Measurements from ENCODE around the gene BMP7. TPM values are rescaled to one million over a fixed set of nuclear protein-coding genes. Genes with fewer than 3 reads are reported as not detected.

Gene BMP7
- total RNA-seq, 3 donors from 2014 or later, result 1.7 to 2.8 (median 2.0) TPM

GRCh38 chr20:57274299-57274698 is 7.9 kb upstream of the BMP7 start:
- Histone ChIP-seq H3K4me1 (ENCODE audit: low read depth) (no peaks in the 10 kb centered on the region), H3K36me3 (ENCODE audit: low read depth) (no peaks in the 10 kb centered on the region), H3K4me3 (no peak overlapping the region), H3K9me3 (no peaks in the 10 kb centered on the region)
- ATAC-seq (no peak), DNase-seq (no peak)
- intact Hi-C loops (cut with DNase I, micrococcal nuclease), result no loop called here
- no peak for TF ChIP-seq CTCF (IDR thresholded peaks at IDR 0.05)

- no peaks in the 10 kb centered on the region for H3K36me3 ChIP-seq (ENCODE audit: low read depth)
- TF ChIP-seq CTCF (IDR thresholded peaks at IDR 0.05), result no peak
- H3K4me3 ChIP-seq, result no peak overlapping the region
- H3K4me1 ChIP-seq (ENCODE audit: low read depth), result no peaks in the 10 kb centered on the region
- ATAC-seq (no peak), DNase-seq (no peak)
- no peaks in the 10 kb centered on the region for H3K9me3 ChIP-seq
- intact Hi-C loops (cut with DNase I, micrococcal nuclease), result no loop called here
These were observed 6.6 kb upstream of the BMP7 start for GRCh38 chr20:57272883-57273535.

- no peaks in the 10 kb centered on the region for H3K9me3 ChIP-seq
- H3K36me3 ChIP-seq (ENCODE audit: low read depth), result no peaks in the 10 kb centered on the region
- intact Hi-C loops (cut with DNase I, micrococcal nuclease), result no loop called here
- ATAC-seq (no peak), DNase-seq (no peak)
- no peak overlapping the region for H3K4me3 ChIP-seq
- peaks cover 3% of the 10 kb centered on the region for H3K4me1 ChIP-seq (ENCODE audit: low read depth)
- TF ChIP-seq CTCF (IDR thresholded peaks at IDR 0.05), result no peak
These were observed 4.0 kb upstream of the BMP7 start for GRCh38 chr20:57270204-57270984.

- Histone ChIP-seq H3K36me3 (ENCODE audit: low read depth) (no peaks in the 10 kb centered on the region), H3K4me3 (no peak overlapping the region), H3K9me3 (no peaks in the 10 kb centered on the region), H3K4me1 (ENCODE audit: low read depth) (peaks cover 3% of the 10 kb centered on the region)
- no peak for ATAC-seq
- TF ChIP-seq CTCF (IDR thresholded peaks at IDR 0.05), result no peak
- intact Hi-C loops (cut with DNase I, micrococcal nuclease), result no loop called here
- DNase-seq, result no peak
These were observed 2.9 kb upstream of the BMP7 start for GRCh38 chr20:57269148-57269984.

GRCh38 chr20:57268399-57269076 is 2.1 kb upstream of the BMP7 start:
- no peak for TF ChIP-seq CTCF (IDR thresholded peaks at IDR 0.05)

More at GRCh38 chr20:57268399-57269076, 2.1 kb upstream of the BMP7 start:
- intact Hi-C loops (cut with DNase I, micrococcal nuclease), result no loop called here
- ATAC-seq (no peak), DNase-seq (no peak)
- Histone ChIP-seq H3K36me3 (ENCODE audit: low read depth) (no peaks in the 10 kb centered on the region), H3K4me3 (no peak overlapping the region), H3K4me1 (ENCODE audit: low read depth) (peaks cover 3% of the 10 kb centered on the region), H3K9me3 (no peaks in the 10 kb centered on the region)

Measured in mucosa of descending colon (tissue), 3 donors.